SK-N-SH (cell line): Measurements from ENCODE around the gene SERPIND1.

Source experiments
- CTCF ChIP-seq: fragments of 200-600 bp; sonication (generic); IDR thresholded peaks from 2 replicates; pipeline ENCODE4 v1.6.1; 2017; ENCODE audit warnings: antibody characterized with exemption, mild to moderate bottlenecking, moderate library complexity
- FOSL2 ChIP-seq: IDR thresholded peaks from 2 replicates; pipeline ENCODE4 v1.4.0; 2012; ENCODE audit warnings: low read depth, mild to moderate bottlenecking, moderate library complexity, borderline replicate concordance
- GATA2 ChIP-seq: sonication (generic); formaldehyde crosslinking; IDR thresholded peaks from 2 replicates; pipeline ENCODE4 v1.5.0; 2020; ENCODE audit warnings: mild to moderate bottlenecking, missing genetic modification reagents
- MAX ChIP-seq: IDR thresholded peaks from 2 replicates; pipeline ENCODE4 v1.4.0; 2012; ENCODE audit warnings: low read depth
- MXI1 ChIP-seq: IDR thresholded peaks from 2 replicates; pipeline ENCODE4 v1.6.1; 2012; ENCODE audit warnings: mild to moderate bottlenecking, low read depth, low read length, improper control_type of control experiment
- NFIC ChIP-seq: IDR thresholded peaks from 2 replicates; pipeline ENCODE4 v1.4.0; 2012; ENCODE audit warnings: borderline replicate concordance
- NRF1 ChIP-seq: IDR thresholded peaks from 2 replicates; pipeline ENCODE4 v1.6.1; 2012; ENCODE audit warnings: low read depth, mild to moderate bottlenecking, low read length
- POLR2AphosphoS5 ChIP-seq: IDR thresholded peaks from 2 replicates; pipeline ENCODE4 v1.6.1; 2012; ENCODE audit warnings: low read depth, low read length
- RXRA ChIP-seq: IDR thresholded peaks from 2 replicates; pipeline ENCODE4 v1.4.0; 2012; ENCODE audit warnings: low read depth, mild to moderate bottlenecking, borderline replicate concordance
- SIN3A ChIP-seq: IDR thresholded peaks from 2 replicates; pipeline ENCODE4 v1.6.1; 2012; ENCODE audit warnings: low read depth, mild to moderate bottlenecking, low read length, moderate library complexity, borderline replicate concordance
- TEAD4 ChIP-seq: IDR thresholded peaks from 2 replicates; pipeline ENCODE4 v1.4.0; 2012; ENCODE audit warnings: mild to moderate bottlenecking, borderline replicate concordance; ENCODE audit not compliant: insufficient read depth
- YY1 ChIP-seq: IDR thresholded peaks from 2 replicates; pipeline ENCODE4 v1.4.0; 2012; ENCODE audit warnings: low read depth, mild to moderate bottlenecking

GRCh38 chr22:20825624-20826023 lies 51.7 kb downstream of the SERPIND1 start:
- TF ChIP-seq NRF1 (no peak), YY1 (no peak), CTCF (no peak), MXI1 (no peak), TEAD4 (no peak), MAX (no peak), GATA2 (CRISPR knock-in tag) (no peak), NFIC (no peak), RXRA (no peak), POLR2AphosphoS5 (no peak), SIN3A (no peak), FOSL2 (no peak)
